Activated T-helper 1 cell treated with Interleukin-2 at 50 U/mL for 16 hours (primary cell): ENCODE data around the gene CCDC124.
"Not testable (repeated sequence)": the region's sequence is repeated elsewhere in the genome, so short reads cannot be mapped to it uniquely, and the experiment has no call there.

Source experiments
- DNase-seq: peaks from one replicate; pipeline ENCODE4 v3.0.0-alpha.2; 2020; ENCODE audit warnings: low read depth

CCDC124 gene

GRCh38 chr19:17932485-17933338 lies at the start of gene CCDC124:
Gene CCDC124 (plus strand): TSS chr19:17933015. CDS start chr19:17936421, 3,406 bp downstream.
- DNase-seq, result peak; percentile 88

GRCh38 chr19:17883627-17884410 lies 49.0 kb upstream of the CCDC124 start:
- DNase-seq, result no peak

- DNase-seq, result no peak
These were observed 46.3 kb upstream of the CCDC124 start for GRCh38 chr19:17886515-17886914.

GRCh38 chr19:17887221-17887620 lies 45.6 kb upstream of the CCDC124 start:
- not testable (repeated sequence) for DNase-seq

- no peak for DNase-seq
These were observed 44.6 kb upstream of the CCDC124 start for GRCh38 chr19:17888260-17888659.

GRCh38 chr19:17889609-17890214 lies 43.1 kb upstream of the CCDC124 start:
- no peak for DNase-seq

GRCh38 chr19:17893766-17894165 lies 39.0 kb upstream of the CCDC124 start:
- no peak for DNase-seq

- DNase-seq, result no peak
These were observed 30.1 kb upstream of the CCDC124 start for GRCh38 chr19:17902701-17903100.

- no peak for DNase-seq
These were observed 24.6 kb upstream of the CCDC124 start for GRCh38 chr19:17908244-17908643.

GRCh38 chr19:17909003-17909732 lies 23.6 kb upstream of the CCDC124 start:
- DNase-seq, result no peak

GRCh38 chr19:17910791-17911360 lies 21.9 kb upstream of the CCDC124 start:
- no peak for DNase-seq

GRCh38 chr19:17915940-17916593 lies 16.7 kb upstream of the CCDC124 start:
- DNase-seq, result no peak

GRCh38 chr19:17918151-17918550 lies 14.7 kb upstream of the CCDC124 start:
- DNase-seq, result not testable (repeated sequence)

GRCh38 chr19:17919122-17919521 lies 13.7 kb upstream of the CCDC124 start:
- not testable (repeated sequence) for DNase-seq

GRCh38 chr19:17920527-17920926 lies 12.3 kb upstream of the CCDC124 start:
- DNase-seq, result no peak

GRCh38 chr19:17922138-17922537 lies 10.7 kb upstream of the CCDC124 start:
- no peak for DNase-seq

GRCh38 chr19:17926044-17926443 lies 6.8 kb upstream of the CCDC124 start:
- DNase-seq, result no peak

- DNase-seq, result no peak
These were observed 3.8 kb upstream of the CCDC124 start for GRCh38 chr19:17929056-17929455.

- DNase-seq, result no peak
These were observed 1.2 kb upstream of the CCDC124 start for GRCh38 chr19:17931532-17932191.

GRCh38 chr19:17933414-17934129 lies 757 bp downstream of the CCDC124 start:
- DNase-seq, result no peak
